HepG2 (cell line): ENCODE measurements around the gene ARL3. TPM values are rescaled to one million over a fixed set of nuclear protein-coding genes. Genes with fewer than 3 reads are reported as not detected.

Experiments used
- ATF1 ChIP-seq: IDR thresholded peaks from 2 replicates; pipeline ENCODE4 v1.6.1; 2016; ENCODE audit warnings: mild to moderate bottlenecking, control low read depth
- BATF2 ChIP-seq: sonication (generic); formaldehyde crosslinking; IDR thresholded peaks from 2 replicates; pipeline ENCODE4 v1.8.0; 2022; ENCODE audit warnings: mild to moderate bottlenecking, missing genetic modification reagents, moderate library complexity
- CENPX ChIP-seq: sonication (generic); formaldehyde crosslinking; IDR thresholded peaks from 2 replicates; pipeline ENCODE4 v1.9.0; 2021; ENCODE audit warnings: mild to moderate bottlenecking, missing genetic modification reagents, moderate library complexity
- DPF2 ChIP-seq: sonication (generic); formaldehyde crosslinking; IDR thresholded peaks from 2 replicates; pipeline ENCODE4 v1.4.0; 2020; ENCODE audit warnings: mild to moderate bottlenecking, low read depth, missing genetic modification reagents, borderline replicate concordance
- ETV6 ChIP-seq: sonication (generic); formaldehyde crosslinking; conservative IDR thresholded peaks from 2 replicates; pipeline ENCODE4 v1.4.0; 2020; ENCODE audit warnings: missing genetic modification reagents
- FOXJ3 ChIP-seq: sonication (generic); formaldehyde crosslinking; IDR thresholded peaks from 2 replicates; pipeline ENCODE4 v1.4.0; 2020; ENCODE audit warnings: missing genetic modification reagents, mild to moderate bottlenecking, borderline replicate concordance
- HNRNPH1 ChIP-seq: fragments of 200-400 bp; formaldehyde crosslinking; optimal IDR thresholded peaks from 2 replicates; pipeline ENCODE3; 2017; ENCODE audit warnings: mild to moderate bottlenecking, low read depth, low read length
- KLF15 ChIP-seq: sonication (generic); formaldehyde crosslinking; IDR thresholded peaks from 2 replicates; pipeline ENCODE4 v1.8.1; 2023; ENCODE audit warnings: borderline replicate concordance, mild to moderate bottlenecking, inconsistent platforms, missing genetic modification reagents, mixed read lengths
- NFE2L1 ChIP-seq: sonication (generic); formaldehyde crosslinking; IDR thresholded peaks from 2 replicates; pipeline ENCODE4 v1.4.0; 2020; ENCODE audit warnings: missing genetic modification reagents, mild to moderate bottlenecking, borderline replicate concordance
- PATZ1 ChIP-seq: sonication (generic); formaldehyde crosslinking; IDR thresholded peaks from 2 replicates; pipeline ENCODE4 v1.4.0; 2020; ENCODE audit warnings: missing genetic modification reagents
- RFX3 ChIP-seq: IDR thresholded peaks from 2 replicates; pipeline ENCODE4 v1.6.1; 2016; ENCODE audit warnings: missing biosample characterization, missing genetic modification reagents
- SKI ChIP-seq: fragments of 450-650 bp; IDR thresholded peaks from one replicate; pipeline ENCODE4 v1.6.1; 2018; ENCODE audit warnings: mild to moderate bottlenecking; ENCODE audit not compliant: partially characterized antibody
- SMAD1 ChIP-seq: sonication (generic); formaldehyde crosslinking; IDR thresholded peaks from 2 replicates; pipeline ENCODE4 v1.4.0; 2020; ENCODE audit warnings: missing genetic modification reagents, low read depth, mild to moderate bottlenecking, borderline replicate concordance
- SYNCRIP ChIP-seq: fragments of 200-400 bp; formaldehyde crosslinking; IDR thresholded peaks from 2 replicates; pipeline ENCODE4 v1.6.1; 2018; ENCODE audit warnings: mild to moderate bottlenecking, low read depth, low read length; ENCODE audit not compliant: insufficient read depth
- YEATS4 ChIP-seq: sonication (generic); formaldehyde crosslinking; IDR thresholded peaks from 2 replicates; pipeline ENCODE4 v1.4.0; 2020; ENCODE audit warnings: missing genetic modification reagents, borderline replicate concordance
- ZC3H13 ChIP-seq: sonication (generic); formaldehyde crosslinking; IDR thresholded peaks from 2 replicates; pipeline ENCODE4 v1.8.1; 2023; ENCODE audit warnings: mild to moderate bottlenecking, missing genetic modification reagents, moderate library complexity
- ZFP62 ChIP-seq: sonication (generic); formaldehyde crosslinking; IDR thresholded peaks from 2 replicates; pipeline ENCODE4 v1.4.0; 2020; ENCODE audit warnings: missing genetic modification reagents
- ZNF414 ChIP-seq: sonication (generic); formaldehyde crosslinking; IDR thresholded peaks from 2 replicates; pipeline ENCODE4 v1.5.0; 2020; ENCODE audit warnings: missing genetic modification reagents
- ZNF431 ChIP-seq: sonication (generic); formaldehyde crosslinking; IDR thresholded peaks from 2 replicates; pipeline ENCODE4 v1.9.0; 2022; ENCODE audit warnings: missing genetic modification reagents, low read depth, mild to moderate bottlenecking, borderline replicate concordance
- ZNF484 ChIP-seq: sonication (generic); formaldehyde crosslinking; IDR thresholded peaks from 2 replicates; pipeline ENCODE4 v1.5.1; 2020; ENCODE audit warnings: mild to moderate bottlenecking, low read depth, missing genetic modification reagents, borderline replicate concordance
- ZNF737 ChIP-seq: sonication (generic); formaldehyde crosslinking; IDR thresholded peaks from 2 replicates; pipeline ENCODE4 v1.5.0; 2020; ENCODE audit warnings: missing genetic modification reagents, mild to moderate bottlenecking, borderline replicate concordance
- ZNF788 ChIP-seq: sonication (generic); formaldehyde crosslinking; IDR thresholded peaks from 2 replicates; pipeline ENCODE4 v1.5.0; 2020; ENCODE audit warnings: mild to moderate bottlenecking, missing genetic modification reagents, borderline replicate concordance
- polyA plus RNA-seq, 8 experiments: library from polyadenylated mRNA; depleted of rRNA in 3 of 8; stranded (reverse) in 7 of 8; unstranded in 1 of 8; fragments of >200 nt; fragmentation: Illumina TruSeq in 4 of 8; extraction: Trizol in 4 of 8; gene quantifications; 2 replicates each; pipeline versions ENCODE4 v1.2.1 to v1.2.3, GENCODE V29; 2011 to 2016; ENCODE audit warnings: low read depth in 4 of 8, missing spikeins in 1 of 8, mixed read lengths in 1 of 8; ENCODE audit not compliant: insufficient read depth in 1 of 8
- total RNA-seq, 5 experiments: library from RNA; depleted of rRNA; stranded (reverse); fragments of >200 nt; fragmentation: Illumina TruSeq; extraction: Trizol; gene quantifications; 2 replicates each; pipeline ENCODE4 v1.2.3, GENCODE V29; 2016; ENCODE audit warnings: low read depth in 1 of 5
- TF ChIP-seq, protein P1 (sequence below): sonication (generic); formaldehyde crosslinking; IDR thresholded peaks from 2 replicates; pipeline ENCODE4 v1.8.0; 2022; ENCODE audit warnings: low read depth, missing genetic modification reagents
- TF ChIP-seq, protein P2 (sequence below): IDR thresholded peaks from 2 replicates; pipeline ENCODE4 v1.6.1; 2016

The ARL3 gene
- total and polyA plus RNA-seq, 2 of the 13 experiments (the other 11 are each of a cell fraction or from before 2014, with no cell fraction given), result 5.2 to 6.6 TPM

- TF ChIP-seq PATZ1 (CRISPR knock-in tag) (peak; percentile 100), KLF15 (CRISPR knock-in tag) (peak; percentile 60; the same call in 1 of the 2 replicates), ZFP62 (CRISPR knock-in tag) (no peak), NFE2L1 (CRISPR knock-in tag) (no peak), DPF2 (CRISPR knock-in tag) (no peak), BATF2 (CRISPR knock-in tag) (no peak), ZC3H13 (CRISPR knock-in tag) (0 out of 2 replicates have a peak, but pooled peaks have one; percentile 71), RFX3 (CRISPR knock-in tag) (no peak), SKI (no peak), ZNF788 (CRISPR knock-in tag) (no peak), ZNF484 (CRISPR knock-in tag) (no peak), ETV6 (CRISPR knock-in tag) (no peak), FOXJ3 (no peak), CENPX (CRISPR knock-in tag) (no peak), HNRNPH1 (no peak), ATF1 (no peak), ZNF431 (CRISPR knock-in tag) (0 out of 2 replicates have a peak, but pooled peaks have one; percentile 26), ZNF737 (CRISPR knock-in tag) (no peak), SMAD1 (no peak), ZNF414 (CRISPR knock-in tag) (no peak), SYNCRIP (no peak), YEATS4 (no peak)
- TF ChIP-seq, protein P1, sequence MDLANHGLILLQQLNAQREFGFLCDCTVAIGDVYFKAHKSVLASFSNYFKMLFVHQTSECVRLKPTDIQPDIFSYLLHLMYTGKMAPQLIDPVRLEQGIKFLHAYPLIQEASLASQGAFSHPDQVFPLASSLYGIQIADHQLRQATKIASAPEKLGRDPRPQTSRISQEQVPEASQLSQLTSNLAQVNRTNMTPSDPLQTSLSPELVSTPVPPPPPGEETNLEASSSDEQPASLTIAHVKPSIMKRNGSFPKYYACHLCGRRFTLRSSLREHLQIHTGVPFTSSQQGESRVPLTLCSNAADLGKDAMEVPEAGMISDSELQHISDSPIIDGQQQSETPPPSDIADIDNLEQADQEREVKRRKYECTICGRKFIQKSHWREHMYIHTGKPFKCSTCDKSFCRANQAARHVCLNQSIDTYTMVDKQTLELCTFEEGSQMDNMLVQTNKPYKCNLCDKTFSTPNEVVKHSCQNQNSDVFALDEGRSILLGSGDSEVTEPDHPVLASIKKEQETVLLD, result no peak
- TF ChIP-seq, protein P2, sequence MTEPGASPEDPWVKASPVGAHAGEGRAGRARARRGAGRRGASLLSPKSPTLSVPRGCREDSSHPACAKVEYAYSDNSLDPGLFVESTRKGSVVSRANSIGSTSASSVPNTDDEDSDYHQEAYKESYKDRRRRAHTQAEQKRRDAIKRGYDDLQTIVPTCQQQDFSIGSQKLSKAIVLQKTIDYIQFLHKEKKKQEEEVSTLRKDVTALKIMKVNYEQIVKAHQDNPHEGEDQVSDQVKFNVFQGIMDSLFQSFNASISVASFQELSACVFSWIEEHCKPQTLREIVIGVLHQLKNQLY (CRISPR knock-in tag), result peak; percentile 63; the same call in 1 of the 2 replicates
These were observed 53.1 kb downstream of the ARL3 start (continued) for GRCh38 chr10:102660888-102661657.
